Adrenal gland (tissue), 12 donors: ENCODE measurements around the gene CA14. TPM values are rescaled to one million over a fixed set of nuclear protein-coding genes. Genes with fewer than 3 reads are reported as not detected.
"Not testable (repeated sequence)": the region's sequence is repeated elsewhere in the genome, so short reads cannot be mapped to it uniquely, and the experiment has no call there.

Experiments used
- DNase-seq, 7 donors: peaks; one replicate each; pipeline ENCODE4 v3.0.0-alpha.2; 2019 to 2020
- H3K27ac ChIP-seq, 5 donors: fragments of 200-600 bp; sonication (generic) in 4 of 5; 1 replicate in 3 of 5; 2 replicates in 2 of 5; pipeline versions ENCODE4 v1.5.1 to v1.8.0; 2016 to 2020; ENCODE audit warnings: mild to moderate bottlenecking in 1 of 5
- H3K27me3 ChIP-seq: fragments of 200-600 bp; 2 replicates; pipeline ENCODE4 v1.8.0; 2021
- H3K36me3 ChIP-seq, 2 donors: fragments of 200-600 bp; replicated peaks in 1 of 2; 1 replicate in 1 of 2; 2 replicates in 1 of 2; pipeline versions ENCODE4 v1.5.1 to v1.8.0; 2018 to 2022
- H3K4me1 ChIP-seq, 2 donors: fragments of 200-600 bp; replicated peaks in 1 of 2; 1 replicate in 1 of 2; 2 replicates in 1 of 2; pipeline versions ENCODE4 v1.5.1 to v1.8.0; 2018 to 2021
- H3K4me3 ChIP-seq, 4 donors: fragments of 200-600 bp; sonication (generic) in 3 of 4; one replicate each; pipeline ENCODE4 v1.5.1; 2016 to 2018
- H3K9me3 ChIP-seq, 3 donors: fragments of 200-600 bp; sonication (generic) in 1 of 3; replicated peaks in 1 of 3; 1 replicate in 2 of 3; 2 replicates in 1 of 3; pipeline versions ENCODE4 v1.5.1 to v1.8.0; 2016 to 2021
- CTCF ChIP-seq, 6 experiments: fragments of 450-650 bp in 4 of 6; fragments of 200-600 bp in 2 of 6; sonication (generic) in 1 of 6; IDR thresholded peaks; 1 replicate in 5 of 6; 2 replicates in 1 of 6; pipeline versions ENCODE4 v1.5.1 to v1.8.0; 2016 to 2021; ENCODE audit warnings: antibody characterized with exemption in 6 of 6, mild to moderate bottlenecking in 2 of 6, moderate library complexity in 1 of 6
- POLR2A ChIP-seq, 2 donors: fragments of 450-650 bp; IDR thresholded peaks; one replicate each; pipeline ENCODE4 v1.6.1; 2017; ENCODE audit warnings: antibody characterized with exemption in 2 of 2, mild to moderate bottlenecking in 2 of 2, moderate library complexity in 1 of 2
- WGBS, 4 donors: extraction: QIAGEN DNeasy Blood & Tissue Kit in 2 of 4; methylation state at CpG; one replicate each; pipeline versions ENCODE4 v1.1.5 to v1.1.7; 2013 to 2017; 5-methylcytosine and 5-hydroxymethylcytosine counted together
- intact Hi-C, 2 donors: fragments of 100-400 bp; cut with DNase I; formaldehyde crosslinking; loops; one replicate each; pipeline versions ENCODE4 v1.14.1 to v1.15.0; 2022 to 2023
- polyA plus RNA-seq, 3 donors: library from polyadenylated mRNA; stranded (reverse); fragments of 200-250 nt in 2 of 3; fragments of 350-450 nt in 1 of 3; fragmentation: Illumina TruSeq in 1 of 3; extraction: RNeasy Lipid Tissue Mini Kit (QIAGEN cat#74804) in 1 of 3; gene quantifications; one replicate each; pipeline ENCODE4 v1.2.3, GENCODE V29; 2013 to 2014
- total RNA-seq, 9 donors: library from RNA; depleted of rRNA in 4 of 9; stranded (reverse); fragments of >200 nt in 4 of 9; fragments of 120-200 nt in 1 of 9; fragmentation: NEBNext Ultra II Directional in 1 of 9; extraction: Animal tissue kit (Norgen Biotek cat#: 25700) in 1 of 9; gene quantifications; one replicate each; pipeline versions ENCODE4 v1.1.0 to v1.2.4, GENCODE V29; 2013 to 2023
- donor health status: healthy with polysubstance abuse.
- donor health status: Bipolar disorder and iron deficiency.
- donor health status: DM: yes; HTN: yes; CAD: no.
- donor health status: DM: no; HTN: no; CAD: no.
- donor health status: DM: no; HTN: no; CAD: no.
- donor health status: DM: yes; HTN: yes; CAD: no.

CA14 gene
- total and polyA plus RNA-seq, 12 donors = 0.32 to 1.1 (median 0.63) TPM; not detected in 6

DNA sequence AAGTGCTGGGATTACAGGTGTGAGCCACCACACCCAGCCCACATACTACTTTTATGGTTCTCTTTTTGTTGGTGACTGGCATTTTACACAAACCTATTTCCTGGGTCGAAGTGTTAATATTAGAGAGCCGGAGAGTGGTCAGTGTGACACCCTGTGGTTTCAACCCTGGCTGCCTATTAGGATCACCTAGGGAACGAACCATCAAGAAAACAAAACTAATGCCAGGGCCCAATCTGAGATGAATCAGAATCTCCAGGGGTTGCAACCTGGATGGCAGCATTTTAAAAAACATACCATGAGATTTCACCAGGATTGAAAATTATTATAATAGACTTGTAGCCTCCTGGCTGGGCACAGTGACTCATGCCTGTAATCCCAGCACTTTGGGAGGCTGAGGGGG, 42.1 kb downstream of the CA14 start:
- Histone ChIP-seq H3K9me3 (no peaks in the 10 kb centered on the region), H3K27me3 (no peaks in the 10 kb centered on the region), H3K4me1 (peaks cover 3 to 21% of the 10 kb centered on the region in 2 donors), H3K27ac (no peak overlapping the region), H3K4me3 (no peak overlapping the region), H3K36me3 (peaks cover 0 to 31% of the 10 kb centered on the region in 2 donors)
- intact Hi-C loops = no loop called here
- TF ChIP-seq CTCF (IDR thresholded peaks at IDR 0.05) (no peak), POLR2A (IDR thresholded peaks at IDR 0.05) (no peak)
- no peak for DNase-seq
- WGBS, 4 donors = 90 to 95% (median 92%) methylated on average over 3 of the region's 3 CpGs

DNA sequence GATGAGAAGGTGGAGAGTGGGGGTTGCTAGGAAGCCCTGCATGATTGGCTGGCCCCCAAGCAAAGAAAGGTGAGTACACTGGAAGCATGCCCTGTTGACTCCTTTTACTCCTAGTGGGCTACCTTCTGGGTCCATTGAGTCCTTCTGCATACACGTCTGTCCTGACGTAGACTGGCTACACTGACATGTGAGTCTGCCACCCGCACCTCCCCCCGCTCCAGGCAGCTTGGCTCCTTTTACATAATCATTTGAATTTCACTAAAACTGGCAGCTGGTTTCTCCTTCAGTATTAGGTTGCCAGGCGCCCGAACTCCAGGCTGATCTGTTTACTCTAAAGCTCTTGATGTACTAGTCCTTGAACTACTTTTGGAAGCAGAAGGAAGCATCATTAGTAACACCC, 44.8 kb downstream of the CA14 start:
- no peaks in the 10 kb centered on the region for H3K27me3 ChIP-seq
- H3K4me3 ChIP-seq = no peak overlapping the region
- H3K4me1 ChIP-seq = peaks cover 3 to 17% of the 10 kb centered on the region in 2 donors
- peak; percentile 86 to 98 (median 93) for DNase-seq
- WGBS, 4 donors = 47 to 66% (median 51%) methylated on average over 3 to 6 of the region's 6 CpGs
- H3K9me3 ChIP-seq = no peaks in the 10 kb centered on the region
- peaks cover 0 to 30% of the 10 kb centered on the region in 2 donors for H3K36me3 ChIP-seq
- peak overlapping the region; percentile 84 to 95 (median 94) for H3K27ac ChIP-seq
- TF ChIP-seq POLR2A (IDR thresholded peaks at IDR 0.05) (peak in 1 of 2 donors; percentile 67), CTCF (IDR thresholded peaks at IDR 0.05) (no peak)
- intact Hi-C loops = no loop called here

DNA sequence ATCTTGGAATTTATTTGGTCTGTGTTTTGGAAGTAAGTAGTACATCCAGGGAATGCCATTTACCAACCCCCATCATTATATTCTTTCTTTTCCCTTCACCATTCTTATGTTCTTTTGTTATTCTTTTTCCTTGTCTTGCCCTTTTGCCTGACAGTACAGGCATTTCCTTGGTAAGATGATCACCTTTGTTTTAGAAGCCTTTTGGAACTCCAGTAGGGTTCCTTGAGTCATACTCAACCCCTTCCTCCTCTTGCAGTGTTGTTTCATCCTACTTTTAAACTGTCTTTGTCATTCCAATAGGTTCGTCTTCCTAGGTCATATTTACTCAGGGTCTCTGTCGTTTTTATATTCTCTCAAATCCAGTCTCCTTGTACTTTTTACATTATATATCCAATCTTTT, 45.3 kb downstream of the CA14 start:
- intact Hi-C loops = no loop called here
- H3K27ac ChIP-seq = peak overlapping the region; percentile 66 to 95 (median 86)
- no peak overlapping the region for H3K4me3 ChIP-seq
- peaks cover 3 to 17% of the 10 kb centered on the region in 2 donors for H3K4me1 ChIP-seq
- TF ChIP-seq POLR2A (IDR thresholded peaks at IDR 0.05) (no peak), CTCF (IDR thresholded peaks at IDR 0.05) (no peak)
- H3K36me3 ChIP-seq = peaks cover 0 to 30% of the 10 kb centered on the region in 2 donors
- H3K9me3 ChIP-seq = no peaks in the 10 kb centered on the region
- WGBS, 4 donors = 44 to 63% (median 53%) methylated on average over 2 of the region's 2 CpGs
- DNase-seq = no peak
- H3K27me3 ChIP-seq = no peaks in the 10 kb centered on the region

GRCh38 chr1:150308585-150308984, 51.0 kb downstream of the CA14 start:
- DNase-seq, H3K27ac ChIP-seq, intact Hi-C loops, H3K4me1 ChIP-seq, H3K27me3 ChIP-seq, H3K4me3 ChIP-seq, H3K9me3 ChIP-seq: not testable (repeated sequence)
- 90 to 95% (median 95%) methylated on average over 7 to 9 of the region's 9 CpGs for WGBS, 4 donors
- peaks cover 0 to 11% of the 10 kb centered on the region in 2 donors for H3K36me3 ChIP-seq

DNA sequence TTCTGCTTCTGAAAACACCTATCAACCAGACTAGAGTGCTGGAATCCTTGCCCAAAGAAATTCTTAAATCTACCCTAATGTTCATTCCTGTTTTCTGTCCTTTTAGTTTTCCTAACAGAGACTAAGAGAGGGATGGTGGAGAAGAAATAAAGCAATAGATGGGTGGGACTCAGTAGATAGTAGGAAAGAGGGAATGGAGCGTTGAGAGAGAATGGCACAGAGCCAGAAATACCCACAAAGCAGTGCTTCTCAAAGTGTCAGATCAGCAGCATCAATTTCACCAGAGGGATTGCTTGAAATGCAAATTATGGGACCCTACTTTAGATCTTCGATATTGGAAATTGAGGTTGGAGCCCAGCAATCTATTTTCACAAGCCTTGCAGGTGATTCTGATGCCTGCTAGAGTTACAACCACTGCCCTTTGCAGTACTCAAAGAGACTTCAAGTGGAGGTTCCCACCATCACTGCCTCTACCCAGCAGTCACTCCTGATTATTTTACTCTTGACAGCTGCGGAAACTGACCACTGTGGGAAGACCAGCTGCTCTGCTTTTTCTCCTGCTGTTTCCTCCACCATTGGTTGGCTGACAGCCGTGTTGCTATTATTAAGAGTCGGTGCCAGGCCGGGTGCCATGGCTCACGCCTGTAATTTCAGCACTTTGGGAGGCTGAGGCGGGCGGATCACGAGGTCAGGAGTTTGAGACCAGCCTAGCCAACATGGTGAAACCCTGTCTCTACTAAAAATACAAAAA, 52.4 kb downstream of the CA14 start:
- no peak for TF ChIP-seq CTCF (IDR thresholded peaks at IDR 0.05)
- Histone ChIP-seq H3K36me3 (peaks cover 0 to 11% of the 10 kb centered on the region in 2 donors), H3K27me3 (no peaks in the 10 kb centered on the region), H3K27ac (no peak overlapping the region), H3K4me1 (no peaks in the 10 kb centered on the region), H3K4me3 (no peak overlapping the region), H3K9me3 (no peaks in the 10 kb centered on the region)
- WGBS, 4 donors = 79 to 87% (median 82%) methylated on average over 9 to 10 of the region's 10 CpGs
- intact Hi-C loops = no loop called here
- DNase-seq = no peak
